Type B pancreatic cell (in vitro differentiated cells): Measurements from ENCODE around the gene ITGA3. TPM values are rescaled to one million over a fixed set of nuclear protein-coding genes. Genes with fewer than 3 reads are reported as not detected.

ENCODE experiments used
- DNase-seq: peaks from one replicate; pipeline ENCODE4 v3.0.0; 2021; ENCODE audit warnings: mixed read lengths; ENCODE audit not compliant: unreplicated experiment; ENCODE audit errors: extremely low spot score
- H3K27ac Mint-ChIP-seq: 2 replicates; pipeline ENCODE4 v1.8.0; 2021; ENCODE audit warnings: mild to moderate bottlenecking, mixed read lengths
- H3K27me3 Mint-ChIP-seq: 2 replicates; pipeline ENCODE4 v1.8.0; 2021; ENCODE audit warnings: mixed read lengths
- H3K36me3 Mint-ChIP-seq: 2 replicates; pipeline ENCODE4 v1.8.0; 2021; ENCODE audit warnings: mixed read lengths
- H3K4me1 Mint-ChIP-seq: one replicate; pipeline ENCODE4 v1.8.0; 2021; ENCODE audit warnings: mixed read lengths; ENCODE audit not compliant: unreplicated experiment
- H3K4me3 Mint-ChIP-seq: 2 replicates; pipeline ENCODE4 v1.8.0; 2021; ENCODE audit warnings: mild to moderate bottlenecking, mixed read lengths
- H3K9me3 Mint-ChIP-seq: 2 replicates; pipeline ENCODE4 v1.8.0; 2021; ENCODE audit warnings: mixed read lengths
- CTCF ChIP-seq: fragments of 200-600 bp; sonication (generic); conservative IDR thresholded peaks from 2 replicates; pipeline ENCODE4 v1.5.0; 2021; ENCODE audit warnings: antibody characterized with exemption, mild to moderate bottlenecking
- total RNA-seq: library from RNA; stranded (reverse); gene quantifications from 2 replicates; pipeline ENCODE4 v1.2.1, GENCODE V29; 2021; ENCODE audit warnings: low replicate concordance

The ITGA3 gene
- total RNA-seq, 1 donor from 2014 or later, result 20.3 TPM

- H3K4me3 Mint-ChIP-seq, result no peak overlapping the region
- H3K36me3 Mint-ChIP-seq, result peaks cover under 1% of the 10 kb centered on the region
- peaks cover under 1% of the 10 kb centered on the region for H3K4me1 Mint-ChIP-seq
- peak; percentile 35 for TF ChIP-seq CTCF
- H3K9me3 Mint-ChIP-seq, result no peaks in the 10 kb centered on the region
- peaks cover 3% of the 10 kb centered on the region for H3K27me3 Mint-ChIP-seq
- no peak overlapping the region for H3K27ac Mint-ChIP-seq
- no peak for DNase-seq
Measured at GRCh38 chr17:50079334-50080095, 23.6 kb downstream of the ITGA3 start.

- Mint-ChIP-seq H3K9me3 (no peaks in the 10 kb centered on the region), H3K27me3 (peaks cover 3% of the 10 kb centered on the region), H3K27ac (no peak overlapping the region), H3K36me3 (no peaks in the 10 kb centered on the region), H3K4me1 (no peaks in the 10 kb centered on the region), H3K4me3 (no peak overlapping the region)
- no peak for DNase-seq
- TF ChIP-seq CTCF, result no peak
Measured at GRCh38 chr17:50080096-50080480, 24.2 kb downstream of the ITGA3 start.

GRCh38 chr17:50080827-50081226 is 24.9 kb downstream of the ITGA3 start:
- Mint-ChIP-seq H3K27me3 (peaks cover under 1% of the 10 kb centered on the region), H3K4me1 (no peaks in the 10 kb centered on the region), H3K9me3 (no peaks in the 10 kb centered on the region), H3K36me3 (no peaks in the 10 kb centered on the region), H3K27ac (no peak overlapping the region), H3K4me3 (no peak overlapping the region)
- no peak for TF ChIP-seq CTCF
- DNase-seq, result no peak

- no peak for TF ChIP-seq CTCF
- Mint-ChIP-seq H3K4me1 (no peaks in the 10 kb centered on the region), H3K36me3 (no peaks in the 10 kb centered on the region), H3K9me3 (no peaks in the 10 kb centered on the region), H3K27me3 (no peaks in the 10 kb centered on the region), H3K27ac (no peak overlapping the region), H3K4me3 (no peak overlapping the region)
- no peak for DNase-seq
Measured at GRCh38 chr17:50081757-50082156, 25.8 kb downstream of the ITGA3 start.

GRCh38 chr17:50087246-50087911 is 31.5 kb downstream of the ITGA3 start:
- H3K27me3 Mint-ChIP-seq, result no peaks in the 10 kb centered on the region
- TF ChIP-seq CTCF, result peak; percentile 97
- no peak overlapping the region for H3K27ac Mint-ChIP-seq
- no peak for DNase-seq
- H3K36me3 Mint-ChIP-seq, result no peaks in the 10 kb centered on the region
- no peak overlapping the region for H3K4me3 Mint-ChIP-seq
- no peaks in the 10 kb centered on the region for H3K9me3 Mint-ChIP-seq
- no peaks in the 10 kb centered on the region for H3K4me1 Mint-ChIP-seq
